Measurements from ENCODE around the gene MMP13. TPM values are rescaled to one million over a fixed set of nuclear protein-coding genes. Genes with fewer than 3 reads are reported as not detected.

MMP13 gene
- polyA plus RNA-seq, 3 donors, result not detected

GRCh38 chr11:102940714-102941588 lies 14.6 kb downstream of the MMP13 start:
- WGBS, 3 donors, result 18 to 20% (median 19%) methylated on average over 10 of the region's 10 CpGs
- H3K27ac ChIP-seq (ENCODE audit: low read depth, low read length), result no peak overlapping the region

DNA sequence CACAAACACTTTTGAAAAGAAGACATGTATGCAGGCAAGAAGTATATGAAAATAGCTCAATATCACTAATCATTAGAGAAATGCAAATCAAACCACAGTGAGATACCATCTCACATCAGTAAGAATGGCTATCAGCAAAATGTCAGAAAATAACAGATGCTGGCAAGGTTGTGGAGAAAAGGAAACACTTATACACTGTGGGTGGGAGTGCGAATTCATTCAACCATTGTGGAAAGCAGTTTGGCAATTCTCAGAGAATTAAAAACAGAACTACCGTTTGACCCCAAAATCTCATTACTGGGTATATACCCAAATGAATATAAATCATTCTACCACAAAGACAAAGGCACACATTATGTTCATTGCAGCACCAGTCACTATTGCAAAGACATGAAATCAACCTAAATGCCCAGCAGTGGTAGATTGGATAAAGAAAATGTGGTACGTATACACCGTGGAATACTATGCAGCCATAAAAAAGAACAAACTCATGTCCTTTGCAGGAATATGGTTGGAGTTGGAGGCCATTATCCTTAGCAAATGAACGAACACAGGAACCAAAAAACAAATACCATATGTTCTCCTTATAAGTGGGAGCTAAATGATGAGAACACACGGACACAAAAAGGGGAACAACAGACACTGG lies 18.5 kb downstream of the MMP13 start:
- WGBS, 3 donors, result 85 to 92% (median 90%) methylated on average over 6 of the region's 6 CpGs
- H3K27ac ChIP-seq (ENCODE audit: low read depth, low read length), result no peak overlapping the region

DNA sequence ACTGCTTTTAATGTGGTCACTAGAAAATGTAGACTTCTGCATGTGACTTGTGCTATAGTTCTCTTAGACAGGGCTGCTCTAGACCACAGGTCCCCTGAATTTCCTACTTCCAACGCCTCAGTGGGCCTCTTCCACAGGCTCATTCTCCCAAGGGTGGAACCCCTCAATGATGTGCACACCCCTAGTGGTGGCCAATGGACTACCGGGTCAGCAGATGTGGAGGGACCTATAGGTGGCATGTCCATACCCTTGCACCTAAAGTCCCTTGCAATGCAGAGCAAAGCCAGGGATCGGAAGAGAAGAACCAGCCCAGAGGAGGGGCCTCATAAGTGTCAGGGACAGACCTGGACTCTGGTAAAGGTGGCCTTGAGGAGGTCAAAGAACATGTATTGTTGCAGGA lies 20.0 kb downstream of the MMP13 start:
- no peak overlapping the region for H3K27ac ChIP-seq (ENCODE audit: low read depth, low read length)
- WGBS, 3 donors, result 82 to 87% (median 82%) methylated on average over 3 of the region's 3 CpGs

DNA sequence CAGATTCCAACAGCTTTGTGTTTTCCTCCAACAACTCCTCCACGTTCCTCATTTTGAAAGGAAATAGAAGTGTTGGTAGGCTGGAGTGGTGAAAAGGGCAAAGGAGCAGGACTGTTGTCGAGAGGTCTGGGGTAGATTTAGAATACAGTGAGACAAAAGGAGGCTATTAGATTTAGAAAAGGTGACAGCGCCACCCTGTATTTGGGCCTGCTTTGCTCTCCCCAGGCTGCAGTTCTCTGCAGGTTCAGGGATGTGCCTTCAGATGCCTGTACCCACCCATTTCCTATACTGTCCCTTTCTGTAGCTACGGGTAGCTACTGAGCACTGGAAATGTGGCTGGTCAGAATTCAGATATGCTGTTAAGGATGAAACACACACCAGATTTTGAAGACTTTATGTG lies 20.8 kb downstream of the MMP13 start:
- no peak overlapping the region for H3K27ac ChIP-seq (ENCODE audit: low read depth, low read length)
- 77 to 88% (median 81%) methylated on average over 4 of the region's 4 CpGs for WGBS, 3 donors

DNA sequence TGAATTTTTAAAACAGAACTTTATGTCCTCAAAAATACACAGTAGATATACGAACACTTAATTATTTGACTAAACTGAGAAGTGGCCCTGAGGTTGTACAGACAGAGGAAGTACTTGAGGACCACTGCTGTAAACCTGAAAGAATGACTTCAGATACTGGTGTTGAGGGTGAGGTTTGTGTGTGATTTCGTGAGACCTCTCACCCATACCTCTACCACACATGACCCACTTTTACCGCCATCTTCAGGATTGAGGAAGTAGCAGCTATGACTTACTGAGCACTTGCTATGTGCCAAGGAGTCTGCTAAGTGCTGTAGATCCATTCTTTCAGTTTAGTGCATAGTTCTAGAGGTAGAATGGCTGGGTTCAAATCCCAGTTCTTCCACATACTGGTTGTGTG lies 21.9 kb downstream of the MMP13 start:
- WGBS, 3 donors, result 77 to 85% (median 79%) methylated on average over 3 of the region's 3 CpGs
- no peak overlapping the region for H3K27ac ChIP-seq (ENCODE audit: low read depth, low read length)

- WGBS, 3 donors, result 81 to 89% (median 85%) methylated on average over 7 of the region's 7 CpGs
- H3K27ac ChIP-seq (ENCODE audit: low read depth, low read length), result no peak overlapping the region
Measured at GRCh38 chr11:102932678-102933077, 22.9 kb downstream of the MMP13 start.

DNA sequence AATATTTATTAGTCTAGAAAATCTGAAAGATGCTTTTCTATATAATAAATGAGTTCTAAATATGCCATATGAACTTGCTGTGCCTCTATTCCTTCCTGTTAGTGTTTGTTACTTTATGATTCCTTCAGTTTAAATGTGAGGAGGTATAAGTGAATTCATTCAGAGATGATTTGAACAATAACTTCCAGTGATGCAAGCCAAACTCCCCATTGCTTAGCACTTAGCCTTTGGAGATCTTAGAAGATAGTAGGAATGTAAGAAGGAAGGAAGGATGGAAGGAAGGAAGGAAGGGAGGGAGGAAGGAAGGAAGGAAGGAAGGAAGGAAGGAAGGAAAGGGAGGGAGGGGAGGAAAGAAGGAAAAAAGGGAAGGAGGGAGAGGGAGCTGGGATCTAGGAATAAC lies 25.1 kb downstream of the MMP13 start:
- H3K27ac ChIP-seq (ENCODE audit: low read depth, low read length), result no peak overlapping the region

- H3K27ac ChIP-seq (ENCODE audit: low read depth, low read length), result no peak overlapping the region
- 78 to 100% (median 99%) methylated on average over 1 of the region's 1 CpG for WGBS, 3 donors
Measured at GRCh38 chr11:102929972-102930371, 25.6 kb downstream of the MMP13 start.

GRCh38 chr11:102929166-102929565 lies 26.4 kb downstream of the MMP13 start:
- H3K27ac ChIP-seq (ENCODE audit: low read depth, low read length), result no peak overlapping the region
- WGBS, 3 donors, result 63 to 77% (median 67%) methylated on average over 3 of the region's 3 CpGs

GRCh38 chr11:102928247-102928646 lies 27.3 kb downstream of the MMP13 start:
- WGBS, 3 donors, result 71 to 84% (median 79%) methylated on average over 4 of the region's 4 CpGs
- H3K27ac ChIP-seq (ENCODE audit: low read depth, low read length), result no peak overlapping the region

GRCh38 chr11:102927624-102927990 lies 27.9 kb downstream of the MMP13 start:
- no peak overlapping the region for H3K27ac ChIP-seq (ENCODE audit: low read depth, low read length)

DNA sequence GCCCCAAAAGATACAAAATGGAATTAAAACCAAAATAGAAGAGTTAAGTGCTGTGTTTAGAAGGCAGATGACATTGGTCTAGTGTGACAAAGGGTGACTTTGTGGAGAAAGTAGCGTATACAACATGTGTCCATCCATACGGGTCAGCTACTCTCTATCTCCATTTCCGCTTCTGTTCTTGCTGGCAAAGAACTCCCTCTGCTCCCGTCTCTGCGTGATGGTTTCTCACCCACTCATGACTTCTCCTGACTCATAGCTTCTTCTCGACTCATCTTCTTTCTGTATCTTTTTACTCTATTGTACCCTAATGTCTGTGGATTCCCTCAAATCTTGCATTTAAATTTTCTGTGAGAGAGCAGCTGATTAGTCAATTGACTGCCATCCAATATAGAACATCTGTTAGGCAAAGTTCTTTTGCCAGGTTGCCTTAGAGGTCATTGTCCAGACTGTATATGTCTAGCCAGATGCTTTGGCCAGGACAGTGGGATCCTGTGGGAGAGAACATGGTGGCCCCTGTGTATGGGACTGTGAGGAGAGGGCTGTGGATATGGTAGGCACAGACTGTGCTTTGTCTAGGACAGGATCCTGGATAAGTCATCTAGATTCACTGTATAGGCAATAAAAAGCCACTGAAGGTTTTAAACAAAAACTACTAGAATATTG lies 28.4 kb downstream of the MMP13 start:
- no peak overlapping the region for H3K27ac ChIP-seq (ENCODE audit: low read depth, low read length)
- WGBS, 3 donors, result 80 to 91% (median 86%) methylated on average over 6 of the region's 6 CpGs

- H3K27ac ChIP-seq (ENCODE audit: low read depth, low read length), result no peak overlapping the region
Measured at GRCh38 chr11:102926517-102926916, 29.0 kb downstream of the MMP13 start.

DNA sequence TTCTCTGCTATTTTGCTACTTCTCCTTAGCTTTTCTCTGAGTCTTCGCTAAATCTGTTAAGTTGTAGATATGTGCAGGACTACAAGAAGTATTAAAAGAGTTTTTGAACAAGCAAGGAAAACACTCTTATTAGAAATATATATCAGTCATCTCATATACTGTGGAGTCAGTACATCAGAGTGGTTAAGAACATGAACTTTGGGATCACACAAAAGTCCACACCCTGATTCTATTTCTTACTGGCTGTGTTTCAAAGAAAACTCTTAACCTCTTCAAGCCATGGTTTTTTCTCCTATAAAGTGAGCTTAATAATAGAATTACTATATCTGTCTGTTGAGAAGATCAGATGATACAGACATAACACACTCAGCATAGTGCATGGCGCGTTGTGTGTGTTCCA lies 29.5 kb downstream of the MMP13 start:
- 90 to 98% (median 96%) methylated on average over 3 of the region's 3 CpGs for WGBS, 3 donors
- H3K27ac ChIP-seq (ENCODE audit: low read depth, low read length), result no peak overlapping the region

DNA sequence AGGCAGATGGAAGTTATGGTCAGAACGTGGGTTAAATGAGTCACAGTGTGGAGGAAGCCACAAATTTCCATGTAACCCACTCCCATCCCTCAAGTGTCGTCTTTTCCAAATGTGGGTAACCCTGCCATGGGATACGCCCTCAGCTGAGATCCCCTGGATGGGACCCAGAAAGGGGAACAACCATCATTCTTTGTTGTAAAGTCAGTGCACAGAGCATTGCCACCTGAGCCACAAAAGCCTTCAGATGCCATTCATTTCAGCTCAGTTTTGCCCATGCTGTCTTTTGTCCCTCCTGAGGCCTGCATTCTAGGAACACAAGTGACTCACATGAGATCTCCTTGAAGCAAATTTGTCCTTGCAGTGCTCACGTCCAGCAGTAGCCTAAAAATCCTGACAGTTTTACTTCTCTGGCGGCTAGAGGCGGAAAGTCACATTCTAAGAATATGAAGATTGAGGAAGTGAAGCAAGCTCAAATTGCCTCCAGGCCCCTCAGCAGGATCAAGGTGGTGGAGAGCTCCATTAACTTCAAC lies 30.6 kb downstream of the MMP13 start:
- WGBS, 3 donors, result 49 to 57% (median 56%) methylated on average over 6 of the region's 6 CpGs
- no peak overlapping the region for H3K27ac ChIP-seq (ENCODE audit: low read depth, low read length)

DNA sequence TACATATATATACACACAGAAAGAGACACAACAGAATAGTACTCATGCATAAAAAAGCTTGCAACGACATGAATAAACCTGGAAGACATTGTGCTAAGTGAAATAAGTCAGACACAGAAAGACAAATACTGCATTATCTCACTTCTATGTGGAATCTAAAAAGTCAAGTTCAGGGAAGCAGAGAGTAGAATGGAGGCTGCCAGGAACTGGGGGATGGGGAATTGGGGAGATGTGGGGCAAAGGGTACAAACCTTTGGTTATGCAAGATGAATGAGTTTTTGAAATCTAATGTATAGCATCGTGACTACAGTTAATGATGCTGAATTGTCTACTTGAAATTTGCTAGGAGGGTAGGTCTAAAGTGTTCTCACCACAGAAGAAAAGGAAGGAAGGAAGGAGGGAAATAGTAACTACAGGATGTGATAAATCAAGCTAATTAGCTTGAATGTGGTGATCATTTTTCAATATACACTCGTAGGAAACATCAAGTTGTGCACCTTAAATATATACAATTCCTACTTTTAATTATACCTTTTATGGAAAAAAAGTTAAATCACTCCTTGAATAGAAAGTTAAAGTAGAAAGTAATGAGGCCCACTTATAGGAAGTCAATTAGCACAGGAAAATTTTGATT lies 33.8 kb downstream of the MMP13 start:
- 41 to 52% (median 48%) methylated on average over 3 of the region's 3 CpGs for WGBS, 3 donors
- no peak overlapping the region for H3K27ac ChIP-seq (ENCODE audit: low read depth, low read length)

DNA sequence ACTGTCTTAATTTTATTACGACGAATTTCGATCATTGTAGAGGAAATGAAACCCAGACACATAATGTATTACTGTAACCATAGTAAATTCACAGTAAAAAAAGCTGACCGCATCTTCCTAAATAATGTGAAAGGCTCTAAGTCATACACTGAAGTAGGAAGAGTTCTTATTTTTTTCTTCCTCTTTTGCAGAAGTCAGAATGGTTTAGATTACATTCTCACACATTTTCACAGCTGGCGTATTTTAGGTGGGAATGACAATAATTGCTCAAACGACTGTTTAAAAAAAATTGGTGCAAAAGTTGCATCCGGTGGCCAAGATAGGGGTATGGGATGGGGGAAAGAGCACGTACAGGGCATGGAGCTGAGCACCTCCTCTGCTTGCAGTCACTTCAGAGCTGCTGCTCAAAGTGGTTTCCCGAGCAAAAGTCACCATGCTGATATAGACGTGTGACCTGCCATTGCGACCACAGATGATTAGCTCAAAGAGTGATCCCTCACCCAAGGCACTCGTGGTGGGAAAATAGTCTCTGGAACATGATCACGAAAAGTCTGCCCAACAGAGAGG lies 35.3 kb downstream of the MMP13 start:
- 47 to 76% (median 59%) methylated on average over 13 of the region's 13 CpGs for WGBS, 3 donors
- no peak overlapping the region for H3K27ac ChIP-seq (ENCODE audit: low read depth, low read length)

- H3K27ac ChIP-seq (ENCODE audit: low read depth, low read length), result no peak overlapping the region
Measured at GRCh38 chr11:102915044-102915375, 40.5 kb downstream of the MMP13 start.
